ENCODE measurements around the gene LGMN.
"Not testable (repeated sequence)": the region's sequence is repeated elsewhere in the genome, so short reads cannot be mapped to it uniquely, and the experiment has no call there.

DNA sequence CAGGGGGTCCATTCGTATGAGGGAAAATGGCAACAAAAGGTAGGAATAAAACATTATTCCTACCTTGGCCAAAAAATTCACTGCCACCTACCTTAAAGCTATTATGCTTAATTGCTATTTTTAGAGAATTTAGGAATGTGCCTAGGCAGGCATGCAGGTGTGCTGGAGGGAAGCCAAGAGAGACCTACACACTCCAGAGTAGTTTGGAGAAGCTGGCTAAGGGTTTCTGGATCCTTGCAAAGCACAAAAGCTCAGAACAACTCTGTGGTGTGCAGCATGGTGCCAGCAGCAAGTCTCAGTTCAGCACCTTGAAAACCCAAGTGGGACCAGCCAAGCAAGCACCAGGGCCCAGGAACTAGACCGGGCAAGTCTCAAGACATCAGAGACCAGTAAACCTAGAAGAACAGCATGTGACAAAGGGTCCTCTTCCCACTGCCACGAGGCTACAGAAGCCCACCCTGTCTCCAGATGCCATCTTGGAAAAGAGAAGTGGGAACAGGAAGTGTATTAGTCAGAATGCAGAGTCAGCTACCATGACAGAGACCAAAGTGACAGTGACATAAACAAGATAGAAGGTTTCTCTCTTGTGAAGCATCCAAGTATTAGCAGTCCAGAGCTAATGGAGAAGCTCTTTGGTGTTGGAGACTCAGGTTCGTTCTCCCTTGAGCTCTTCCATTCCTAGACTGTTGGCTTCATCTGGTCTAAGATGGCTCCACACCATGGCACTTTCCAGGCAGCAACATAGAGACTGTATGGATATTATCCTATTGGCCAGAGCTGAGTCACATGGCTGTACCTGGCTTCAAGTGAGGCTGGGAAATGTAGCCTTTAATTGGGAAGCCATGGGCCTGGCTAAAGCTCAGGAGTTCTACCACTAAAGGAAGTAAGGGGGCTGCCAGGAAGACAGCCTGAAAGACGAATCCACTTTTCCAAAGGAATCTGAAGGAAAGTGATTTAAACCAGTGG lies 15.5 kb upstream of the LGMN start:
- TF ChIP-seq, protein P1, sequence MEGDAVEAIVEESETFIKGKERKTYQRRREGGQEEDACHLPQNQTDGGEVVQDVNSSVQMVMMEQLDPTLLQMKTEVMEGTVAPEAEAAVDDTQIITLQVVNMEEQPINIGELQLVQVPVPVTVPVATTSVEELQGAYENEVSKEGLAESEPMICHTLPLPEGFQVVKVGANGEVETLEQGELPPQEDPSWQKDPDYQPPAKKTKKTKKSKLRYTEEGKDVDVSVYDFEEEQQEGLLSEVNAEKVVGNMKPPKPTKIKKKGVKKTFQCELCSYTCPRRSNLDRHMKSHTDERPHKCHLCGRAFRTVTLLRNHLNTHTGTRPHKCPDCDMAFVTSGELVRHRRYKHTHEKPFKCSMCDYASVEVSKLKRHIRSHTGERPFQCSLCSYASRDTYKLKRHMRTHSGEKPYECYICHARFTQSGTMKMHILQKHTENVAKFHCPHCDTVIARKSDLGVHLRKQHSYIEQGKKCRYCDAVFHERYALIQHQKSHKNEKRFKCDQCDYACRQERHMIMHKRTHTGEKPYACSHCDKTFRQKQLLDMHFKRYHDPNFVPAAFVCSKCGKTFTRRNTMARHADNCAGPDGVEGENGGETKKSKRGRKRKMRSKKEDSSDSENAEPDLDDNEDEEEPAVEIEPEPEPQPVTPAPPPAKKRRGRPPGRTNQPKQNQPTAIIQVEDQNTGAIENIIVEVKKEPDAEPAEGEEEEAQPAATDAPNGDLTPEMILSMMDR (tag by site-specific recombination; IDR thresholded peaks at IDR 0.05): not testable (repeated sequence)
- TF ChIP-seq ZNF366 (tag by site-specific recombination; conservative IDR thresholded peaks at IDR 0.05); ZNF560 (tag by site-specific recombination; IDR thresholded peaks at IDR 0.05; ENCODE audit: borderline replicate concordance); ZNF830 (tag by site-specific recombination; IDR thresholded peaks at IDR 0.05; ENCODE audit: low read depth); ZNF133 (tag by site-specific recombination; IDR thresholded peaks at IDR 0.05); ZNF175 (tag by site-specific recombination; IDR thresholded peaks at IDR 0.05); MYNN (tag by site-specific recombination; IDR thresholded peaks at IDR 0.05; ENCODE audit: borderline replicate concordance); ZNF660 (tag by site-specific recombination; IDR thresholded peaks at IDR 0.05): not testable (repeated sequence)
- TF ChIP-seq, protein P2, sequence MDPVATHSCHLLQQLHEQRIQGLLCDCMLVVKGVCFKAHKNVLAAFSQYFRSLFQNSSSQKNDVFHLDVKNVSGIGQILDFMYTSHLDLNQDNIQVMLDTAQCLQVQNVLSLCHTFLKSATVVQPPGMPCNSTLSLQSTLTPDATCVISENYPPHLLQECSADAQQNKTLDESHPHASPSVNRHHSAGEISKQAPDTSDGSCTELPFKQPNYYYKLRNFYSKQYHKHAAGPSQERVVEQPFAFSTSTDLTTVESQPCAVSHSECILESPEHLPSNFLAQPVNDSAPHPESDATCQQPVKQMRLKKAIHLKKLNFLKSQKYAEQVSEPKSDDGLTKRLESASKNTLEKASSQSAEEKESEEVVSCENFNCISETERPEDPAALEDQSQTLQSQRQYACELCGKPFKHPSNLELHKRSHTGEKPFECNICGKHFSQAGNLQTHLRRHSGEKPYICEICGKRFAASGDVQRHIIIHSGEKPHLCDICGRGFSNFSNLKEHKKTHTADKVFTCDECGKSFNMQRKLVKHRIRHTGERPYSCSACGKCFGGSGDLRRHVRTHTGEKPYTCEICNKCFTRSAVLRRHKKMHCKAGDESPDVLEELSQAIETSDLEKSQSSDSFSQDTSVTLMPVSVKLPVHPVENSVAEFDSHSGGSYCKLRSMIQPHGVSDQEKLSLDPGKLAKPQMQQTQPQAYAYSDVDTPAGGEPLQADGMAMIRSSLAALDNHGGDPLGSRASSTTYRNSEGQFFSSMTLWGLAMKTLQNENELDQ (tag by site-specific recombination; IDR thresholded peaks at IDR 0.05; ENCODE audit: low read depth): not testable (repeated sequence)

Data from HEK293 (cell line).